Prostate gland (tissue), 2 donors: ENCODE measurements around the gene PRKG1. TPM values are rescaled to one million over a fixed set of nuclear protein-coding genes. Genes with fewer than 3 reads are reported as not detected.
"Not testable (repeated sequence)": the region's sequence is repeated elsewhere in the genome, so short reads cannot be mapped to it uniquely, and the experiment has no call there.

Experiments used
- DNase-seq: peaks from one replicate; pipeline ENCODE4 v3.0.0-alpha.2; 2019; ENCODE audit warnings: low spot score
- H3K27ac ChIP-seq, 2 donors: fragments of 200-600 bp; sonication (generic); 2 replicates each; pipeline ENCODE4 v1.5.1; 2017 to 2019
- H3K27me3 ChIP-seq: fragments of 200-600 bp; sonication (generic); replicated peaks from 2 replicates; pipeline ENCODE4 v1.5.1; 2019; ENCODE audit not compliant: insufficient read depth
- H3K36me3 ChIP-seq, 2 donors: fragments of 200-600 bp; sonication (generic); 1 replicate in 1 of 2; 2 replicates in 1 of 2; pipeline versions ENCODE4 v1.5.1 to v1.8.1; 2017 to 2019
- H3K4me1 ChIP-seq: fragments of 200-600 bp; sonication (generic); replicated peaks from 2 replicates; pipeline ENCODE4 v1.5.1; 2019
- H3K4me3 ChIP-seq, 2 donors: fragments of 200-600 bp; sonication (generic); 2 replicates each; pipeline ENCODE4 v1.5.1; 2017 to 2019
- H3K9me3 ChIP-seq: fragments of 200-600 bp; sonication (generic); 2 replicates; pipeline ENCODE4 v1.5.1; 2017
- CTCF ChIP-seq, 4 experiments: fragments of 200-600 bp in 2 of 4; fragments of 450-650 bp in 2 of 4; sonication (generic) in 2 of 4; IDR thresholded peaks; 1 replicate in 3 of 4; 2 replicates in 1 of 4; pipeline ENCODE4 v1.5.1; 2016 to 2019; ENCODE audit warnings: antibody characterized with exemption in 4 of 4, mild to moderate bottlenecking in 2 of 4, moderate library complexity in 2 of 4
- POLR2A ChIP-seq: fragments of 450-650 bp; IDR thresholded peaks from one replicate; pipeline ENCODE4 v1.6.1; 2016; ENCODE audit warnings: antibody characterized with exemption, mild to moderate bottlenecking
- POLR2AphosphoS5 ChIP-seq: sonication (generic); formaldehyde crosslinking; IDR thresholded peaks from one replicate; pipeline ENCODE4 v1.6.1; 2017; ENCODE audit warnings: antibody characterized with exemption
- WGBS: methylation state at CpG from one replicate; pipeline ENCODE4 v1.1.5; 2018; 5-methylcytosine and 5-hydroxymethylcytosine counted together
- intact Hi-C: fragments of 100-400 bp; cut with DNase I; formaldehyde crosslinking; loops from one replicate; pipeline ENCODE4 v1.14.2; 2022
- total RNA-seq, 2 donors: library from RNA; depleted of rRNA; stranded (reverse); fragments of >200 nt; gene quantifications; one replicate each; pipeline ENCODE4 v1.1.0, GENCODE V29; 2016

PRKG1 gene
- total RNA-seq, 2 donors from 2014 or later = 2.7 to 9.0 TPM

- no peaks in the 10 kb centered on the region for H3K9me3 ChIP-seq
- H3K36me3 ChIP-seq = no peaks in the 10 kb centered on the region
- H3K4me3 ChIP-seq = no peak overlapping the region
- WGBS = 92% methylated on average over 1 of the region's 1 CpG
- DNase-seq = no peak
- intact Hi-C loops = no loop called here
- H3K27ac ChIP-seq = no peak overlapping the region
- no peaks in the 10 kb centered on the region for H3K27me3 ChIP-seq
- TF ChIP-seq POLR2AphosphoS5 = no peak
- no peaks in the 10 kb centered on the region for H3K4me1 ChIP-seq
Observed at GRCh38 chr10:51201947-51202346, 127.7 kb downstream of the PRKG1 start.

GRCh38 chr10:51203359-51203758, 129.1 kb downstream of the PRKG1 start:
- Histone ChIP-seq H3K27ac (no peak overlapping the region), H3K9me3 (no peaks in the 10 kb centered on the region), H3K36me3 (no peaks in the 10 kb centered on the region), H3K27me3 (no peaks in the 10 kb centered on the region), H3K4me3 (no peak overlapping the region), H3K4me1 (no peaks in the 10 kb centered on the region)
- no peak for DNase-seq
- WGBS = 90% methylated on average over 2 of the region's 2 CpGs
- no peak for TF ChIP-seq POLR2A
- no peak for TF ChIP-seq POLR2AphosphoS5
- no peak for TF ChIP-seq CTCF (IDR thresholded peaks at IDR 0.05)
- intact Hi-C loops = no loop called here

GRCh38 chr10:51204066-51204465, 129.8 kb downstream of the PRKG1 start:
- WGBS = 60% methylated on average over 2 of the region's 2 CpGs
- intact Hi-C loops = no loop called here
- H3K27ac ChIP-seq = no peak overlapping the region

GRCh38 chr10:51204701-51205100, 130.4 kb downstream of the PRKG1 start:
- TF ChIP-seq POLR2AphosphoS5 (no peak), POLR2A (no peak), CTCF (IDR thresholded peaks at IDR 0.05) (no peak)
- Histone ChIP-seq H3K9me3 (no peaks in the 10 kb centered on the region), H3K27ac (no peak overlapping the region), H3K4me3 (no peak overlapping the region), H3K36me3 (no peaks in the 10 kb centered on the region), H3K4me1 (no peaks in the 10 kb centered on the region), H3K27me3 (no peaks in the 10 kb centered on the region)
- intact Hi-C loops = no loop called here
- DNase-seq = no peak

More at GRCh38 chr10:51204066-51204465, 129.8 kb downstream of the PRKG1 start:
- TF ChIP-seq POLR2AphosphoS5 = no peak
- no peak for TF ChIP-seq POLR2A
- Histone ChIP-seq H3K9me3 (no peaks in the 10 kb centered on the region), H3K4me1 (no peaks in the 10 kb centered on the region), H3K36me3 (no peaks in the 10 kb centered on the region), H3K27me3 (no peaks in the 10 kb centered on the region), H3K4me3 (no peak overlapping the region)
- no peak for DNase-seq

- no peaks in the 10 kb centered on the region for H3K4me1 ChIP-seq
- H3K27ac ChIP-seq = no peak overlapping the region
- H3K27me3 ChIP-seq = no peaks in the 10 kb centered on the region
- intact Hi-C loops = no loop called here
- no peak for DNase-seq
- 89% methylated on average over 1 of the region's 1 CpG for WGBS
- no peaks in the 10 kb centered on the region for H3K9me3 ChIP-seq
- H3K36me3 ChIP-seq = no peaks in the 10 kb centered on the region
- TF ChIP-seq POLR2A = no peak
- TF ChIP-seq POLR2AphosphoS5 = no peak
- TF ChIP-seq CTCF (IDR thresholded peaks at IDR 0.05) = no peak
- H3K4me3 ChIP-seq = no peak overlapping the region
Observed at GRCh38 chr10:51206500-51206899, 132.2 kb downstream of the PRKG1 start.

- H3K9me3 ChIP-seq, H3K27me3 ChIP-seq, intact Hi-C loops, H3K4me3 ChIP-seq, DNase-seq, H3K27ac ChIP-seq, H3K4me1 ChIP-seq, H3K36me3 ChIP-seq: not testable (repeated sequence)
- 93% methylated on average over 5 of the region's 5 CpGs for WGBS
Observed at GRCh38 chr10:51212937-51213336, 138.7 kb downstream of the PRKG1 start.
